ENCODE results near the gene TAS2R41. TPM values are rescaled to one million over a fixed set of nuclear protein-coding genes. Genes with fewer than 3 reads are reported as not detected.

Gene TAS2R41
- polyA plus RNA-seq, 2 of the 4 experiments (the other 2 are of a cell fraction), result not detected

DNA sequence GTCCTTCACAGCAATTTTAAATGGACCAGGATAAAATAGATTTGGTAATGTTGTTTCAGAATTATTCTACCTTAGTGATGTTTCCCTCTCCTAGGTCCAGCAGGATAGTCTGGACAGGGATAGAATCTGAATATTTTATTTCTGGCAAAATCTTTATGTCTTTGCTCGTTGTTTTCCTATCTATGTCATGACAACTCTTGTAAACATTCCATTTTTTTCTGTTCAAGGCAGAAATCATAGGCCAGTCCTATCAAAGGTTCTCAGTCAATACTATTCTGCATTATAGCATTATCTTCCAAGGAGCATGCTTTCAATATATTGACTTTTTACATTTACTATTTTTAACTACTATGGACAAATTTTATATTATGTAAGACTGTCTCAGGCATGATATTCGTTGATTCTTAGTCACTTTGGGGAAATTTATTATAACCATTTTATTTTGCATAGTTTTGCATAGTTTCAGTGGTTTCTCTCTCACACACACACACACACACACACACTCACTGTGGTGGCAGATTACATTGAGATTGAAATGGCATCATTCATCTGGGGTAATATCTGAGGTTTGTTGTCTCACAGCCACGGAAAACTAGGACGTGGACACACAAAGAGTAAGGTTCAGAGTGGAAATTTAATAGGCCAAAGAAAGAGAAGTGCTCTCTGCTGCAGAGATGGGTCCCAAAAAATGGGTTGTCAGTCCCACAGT, 17.2 kb upstream of the TAS2R41 start:
- CTCF ChIA-PET, result no interaction called here
- no peak for TF ChIP-seq HOXA7 (CRISPR knock-in tag; IDR thresholded peaks at IDR 0.05)
- no peak for TF ChIP-seq NR3C1 (IDR thresholded peaks at IDR 0.05)
- TF ChIP-seq KDM5A (IDR thresholded peaks at IDR 0.05), result no peak
- TF ChIP-seq, protein P1, sequence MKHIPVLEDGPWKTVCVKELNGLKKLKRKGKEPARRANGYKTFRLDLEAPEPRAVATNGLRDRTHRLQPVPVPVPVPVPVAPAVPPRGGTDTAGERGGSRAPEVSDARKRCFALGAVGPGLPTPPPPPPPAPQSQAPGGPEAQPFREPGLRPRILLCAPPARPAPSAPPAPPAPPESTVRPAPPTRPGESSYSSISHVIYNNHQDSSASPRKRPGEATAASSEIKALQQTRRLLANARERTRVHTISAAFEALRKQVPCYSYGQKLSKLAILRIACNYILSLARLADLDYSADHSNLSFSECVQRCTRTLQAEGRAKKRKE (CRISPR knock-in tag; IDR thresholded peaks at IDR 0.05; ENCODE audit: low read depth), result no peak
- TF ChIP-seq GATA3 (IDR thresholded peaks at IDR 0.05; ENCODE audit: borderline replicate concordance), result no peak
- no peak for TF ChIP-seq JUN (IDR thresholded peaks at IDR 0.05)
- TF ChIP-seq, protein P2, sequence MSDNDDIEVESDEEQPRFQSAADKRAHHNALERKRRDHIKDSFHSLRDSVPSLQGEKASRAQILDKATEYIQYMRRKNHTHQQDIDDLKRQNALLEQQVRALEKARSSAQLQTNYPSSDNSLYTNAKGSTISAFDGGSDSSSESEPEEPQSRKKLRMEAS (IDR thresholded peaks at IDR 0.05), result no peak
- no peak for TF ChIP-seq FOSL2 (IDR thresholded peaks at IDR 0.05)
- no peak for TF ChIP-seq FOSL2 (CRISPR knock-in tag; IDR thresholded peaks at IDR 0.05)
- no peak for TF ChIP-seq SMC3 (IDR thresholded peaks at IDR 0.05)
- 0 out of 3 replicates have a peak, but pooled peaks cover 8% of the 10 kb centered on the region for H3K9me3 ChIP-seq
- no peak overlapping the region for H3K27ac ChIP-seq
- FAIRE-seq (no peak), DNase-seq (ENCODE audit: low read depth in 1 of 2, low spot score in 1 of 2) (no peak), ATAC-seq (no peak)
- POLR2A ChIA-PET, result no interaction called here
- no peak overlapping the region for H3K4me3 ChIP-seq
- WGBS (ENCODE audit: missing lambda C conversion rate), result 5% methylated on average over 4 of the region's 4 CpGs
- H3K4me2 ChIP-seq, result no peak overlapping the region
- H3K4me1 ChIP-seq, result no peaks in the 10 kb centered on the region

DNA sequence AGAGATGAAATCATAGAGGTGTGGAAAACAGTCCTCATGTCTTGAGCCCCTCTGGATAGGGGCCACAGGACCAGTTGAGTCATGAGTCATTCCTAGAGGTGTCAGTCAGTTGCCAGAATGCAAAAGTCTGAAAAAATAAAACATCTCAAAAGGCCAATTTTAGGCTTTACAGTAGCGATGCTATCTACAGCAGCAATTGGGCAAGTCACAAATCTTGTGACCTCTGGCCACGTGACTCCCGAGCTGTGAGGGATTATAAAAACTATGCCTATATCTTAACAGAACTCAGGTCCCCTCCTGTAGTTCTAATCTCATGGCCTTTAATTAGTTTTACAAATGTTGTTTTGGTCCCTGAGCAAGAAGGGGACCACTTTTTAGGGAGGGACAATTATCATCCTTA, 15.6 kb upstream of the TAS2R41 start:
- ATAC-seq (no peak), FAIRE-seq (no peak), DNase-seq (ENCODE audit: low read depth in 1 of 2, low spot score in 1 of 2) (no peak)
- ChIA-PET CTCF (interaction anchor here (1.2 kb wide), 1 partner anchor 8 kb away, joined by 3 read pairs; no protein-coding TSS in a partner anchor), POLR2A (no interaction called here)
- H3K27ac ChIP-seq, result no peak overlapping the region
- no peak overlapping the region for H3K4me3 ChIP-seq
- TF ChIP-seq, protein P2 (IDR thresholded peaks at IDR 0.05), result no peak
- TF ChIP-seq, protein P3, sequence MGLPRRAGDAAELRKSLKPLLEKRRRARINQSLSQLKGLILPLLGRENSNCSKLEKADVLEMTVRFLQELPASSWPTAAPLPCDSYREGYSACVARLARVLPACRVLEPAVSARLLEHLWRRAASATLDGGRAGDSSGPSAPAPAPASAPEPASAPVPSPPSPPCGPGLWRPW (IDR thresholded peaks at IDR 0.05), result no peak
- TF ChIP-seq SREBF2 (IDR thresholded peaks at IDR 0.05) (no peak), MAFK (IDR thresholded peaks at IDR 0.05; ENCODE audit: partially characterized antibody) (no peak), CBX8 (IDR thresholded peaks at IDR 0.05) (no peak), FOSB (CRISPR knock-in tag; IDR thresholded peaks at IDR 0.05) (no peak), RCOR1 (IDR thresholded peaks at IDR 0.05; ENCODE audit: low read depth, low read length) (no peak), CBX2 (IDR thresholded peaks at IDR 0.05; ENCODE audit: borderline replicate concordance, low read depth) (no peak), TFCP2L1 (CRISPR knock-in tag; IDR thresholded peaks at IDR 0.05) (no peak), HOXB13 (CRISPR knock-in tag; IDR thresholded peaks at IDR 0.05; ENCODE audit: low read depth) (no peak), HOXB5 (CRISPR knock-in tag; IDR thresholded peaks at IDR 0.05) (no peak), HDAC2 (IDR thresholded peaks at IDR 0.05) (no peak), EHF (CRISPR knock-in tag; IDR thresholded peaks at IDR 0.05) (no peak), SMC3 (IDR thresholded peaks at IDR 0.05) (no peak), RAD21 (conservative IDR thresholded peaks at IDR 0.05 in 1 of 2, IDR thresholded peaks at IDR 0.05 in 1 of 2) (no peak)
- TF ChIP-seq, protein P4, sequence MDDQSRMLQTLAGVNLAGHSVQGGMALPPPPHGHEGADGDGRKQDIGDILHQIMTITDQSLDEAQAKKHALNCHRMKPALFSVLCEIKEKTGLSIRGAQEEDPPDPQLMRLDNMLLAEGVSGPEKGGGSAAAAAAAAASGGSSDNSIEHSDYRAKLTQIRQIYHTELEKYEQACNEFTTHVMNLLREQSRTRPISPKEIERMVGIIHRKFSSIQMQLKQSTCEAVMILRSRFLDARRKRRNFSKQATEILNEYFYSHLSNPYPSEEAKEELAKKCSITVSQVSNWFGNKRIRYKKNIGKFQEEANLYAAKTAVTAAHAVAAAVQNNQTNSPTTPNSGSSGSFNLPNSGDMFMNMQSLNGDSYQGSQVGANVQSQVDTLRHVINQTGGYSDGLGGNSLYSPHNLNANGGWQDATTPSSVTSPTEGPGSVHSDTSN (IDR thresholded peaks at IDR 0.05), result no peak
- TF ChIP-seq, protein P1 (CRISPR knock-in tag; IDR thresholded peaks at IDR 0.05; ENCODE audit: low read depth), result no peak
- WGBS (ENCODE audit: missing lambda C conversion rate), result 12% methylated on average over 3 of the region's 3 CpGs
- 0 out of 3 replicates have a peak, but pooled peaks cover 8% of the 10 kb centered on the region for H3K9me3 ChIP-seq
- no peak overlapping the region for H3K4me2 ChIP-seq
- no peaks in the 10 kb centered on the region for H3K4me1 ChIP-seq
